K562 (cell line): Measurements from ENCODE around the gene ADAMTS14. TPM values are rescaled to one million over a fixed set of nuclear protein-coding genes. Genes with fewer than 3 reads are reported as not detected.

ENCODE experiments used
- ATAC-seq: fragments of 200-7000 bp; cut with Tn5 transposase; 3 replicates; pipeline ENCODE4 v1.9.1; 2020; ENCODE audit warnings: moderate library complexity
- BruUV-seq: library from RNA; stranded (reverse); fragments of 400-500 nt; replicated peaks from 2 replicates; lab custom pipeline; 2021; lab: Mats Ljungman, UMichigan
- CTCF ChIA-PET: fragments of 300-600 bp; formaldehyde crosslinking; extraction: SDS; loops from one replicate; lab custom pipeline; 2021; ENCODE audit warnings: low intra/inter-chr PET ratio; lab: Yijun Ruan, JAX
- POLR2A ChIA-PET: fragments of 300-600, 350-650 bp; sonication (Branson Sonifier 250); formaldehyde crosslinking; extraction: SDS; loops from one replicate; lab custom pipeline; 2021; ENCODE audit warnings: antibody characterized with exemption, inconsistent platforms; lab: Yijun Ruan, JAX
- DNase-seq, 4 experiments: peaks; one replicate each; pipeline versions ENCODE4 v3.0.0 to v3.0.0-alpha.2; 2011 to 2018; ENCODE audit warnings: low spot score in 3 of 4, mixed read lengths in 3 of 4; ENCODE audit errors: extremely low read depth in 1 of 4
- FAIRE-seq: peaks from 2 replicates; lab custom pipeline; 2011; peaks lifted over from hg19 to GRCh38; lab: Jason Lieb, UNC
- H2AFZ ChIP-seq: 2 replicates; pipeline ENCODE4 v1.6.0; 2011; ENCODE audit warnings: low read depth, low read length, control low read depth, inconsistent platforms
- H3K27ac ChIP-seq: fragments of 200-600 bp; 3 replicates; pipeline ENCODE4 v1.8.0; 2011; ENCODE audit warnings: low read depth, mild to moderate bottlenecking, control low read depth, inconsistent platforms, low read length, moderate library complexity, mixed read lengths; ENCODE audit errors: extremely low read depth
- H3K27me3 ChIP-seq, 2 experiments: fragments of 300-600 bp in 1 of 2; 2 replicates in 1 of 2; 3 replicates in 1 of 2; pipeline versions ENCODE4 v1.6.0 to v1.8.0; 2011; ENCODE audit warnings: inconsistent platforms in 2 of 2, low read length in 2 of 2, mild to moderate bottlenecking in 1 of 2, mixed read lengths in 1 of 2, moderate library complexity in 1 of 2; ENCODE audit not compliant: control insufficient read depth in 2 of 2, insufficient read depth in 2 of 2
- H3K36me3 ChIP-seq: fragments of 300-600 bp; 3 replicates; pipeline ENCODE4 v1.8.0; 2011; ENCODE audit warnings: mild to moderate bottlenecking, low read length, inconsistent platforms; ENCODE audit not compliant: control insufficient read depth, insufficient read depth
- H3K4me1 ChIP-seq, 2 experiments: fragments of 200-600 bp in 1 of 2; replicated peaks in 1 of 2; 2 replicates in 1 of 2; 3 replicates in 1 of 2; pipeline versions ENCODE4 v1.5.1 to v1.8.0; 2011; ENCODE audit warnings: inconsistent platforms in 2 of 2, low read length in 2 of 2, mild to moderate bottlenecking in 1 of 2, mixed read lengths in 1 of 2, moderate library complexity in 1 of 2; ENCODE audit not compliant: control insufficient read depth in 2 of 2, insufficient read depth in 2 of 2
- H3K4me2 ChIP-seq: 2 replicates; pipeline ENCODE4 v1.6.1; 2011; ENCODE audit warnings: low read length, control low read depth, inconsistent platforms, mixed read lengths; ENCODE audit not compliant: insufficient read depth
- H3K4me3 ChIP-seq: fragments of 200-600 bp; sonication (generic), shearing (Covaris generic); 2 replicates; pipeline ENCODE4 v1.5.1; 2016; ENCODE audit warnings: control low read depth, inconsistent platforms
- H3K79me2 ChIP-seq: fragments of 200-600 bp; 3 replicates; pipeline ENCODE4 v1.8.0; 2011; ENCODE audit warnings: low read length, inconsistent platforms; ENCODE audit not compliant: control insufficient read depth, insufficient read depth
- H3K9ac ChIP-seq, 2 experiments: 2 replicates each; pipeline versions ENCODE4 v1.6.0 to v1.6.1; 2011; ENCODE audit warnings: low read depth in 2 of 2, low read length in 2 of 2, control low read depth in 1 of 2, inconsistent platforms in 1 of 2, mild to moderate bottlenecking in 1 of 2, mixed read lengths in 1 of 2; ENCODE audit not compliant: insufficient read depth in 1 of 2
- H3K9me1 ChIP-seq: one replicate; pipeline ENCODE4 v1.6.0; 2011; ENCODE audit warnings: inconsistent platforms, mild to moderate bottlenecking, low read length, moderate library complexity; ENCODE audit not compliant: control insufficient read depth, insufficient read depth
- H3K9me3 ChIP-seq: replicated peaks from 2 replicates; pipeline ENCODE4 v1.5.1; 2011; ENCODE audit warnings: low read depth, low read length, inconsistent platforms; ENCODE audit not compliant: control insufficient read depth, insufficient read depth
- H4K20me1 ChIP-seq: replicated peaks from 2 replicates; pipeline ENCODE4 v1.6.1; 2011; ENCODE audit warnings: low read length, inconsistent platforms, mixed read lengths; ENCODE audit not compliant: control insufficient read depth, insufficient read depth
- BCOR ChIP-seq: fragments of 450-650 bp; IDR thresholded peaks from 2 replicates; pipeline ENCODE4 v1.6.1; 2016
- CCAR2 ChIP-seq: fragments of 200-400 bp; formaldehyde crosslinking; IDR thresholded peaks from 2 replicates; pipeline ENCODE4 v1.6.1; 2017; ENCODE audit warnings: mild to moderate bottlenecking, low read depth, low read length
- E2F3 ChIP-seq: fragments of 250-450 bp; sonication (Bioruptor Pico); IDR thresholded peaks from 2 replicates; pipeline ENCODE4 v1.4.0; 2020; ENCODE audit warnings: mild to moderate bottlenecking
- GATAD2A ChIP-seq: fragments of 450-650 bp; IDR thresholded peaks from 2 replicates; pipeline ENCODE4 v1.6.1; 2017
- HMGN3 ChIP-seq: IDR thresholded peaks from 2 replicates; pipeline ENCODE4 v1.6.1; 2011; ENCODE audit warnings: borderline replicate concordance, low read depth, mild to moderate bottlenecking, mixed read lengths, low read length; ENCODE audit not compliant: insufficient read length; ENCODE audit errors: extremely low read depth
- MIER1 ChIP-seq: fragments of 450-650 bp; IDR thresholded peaks from 2 replicates; pipeline ENCODE4 v1.6.1; 2016; ENCODE audit warnings: antibody characterized with exemption, mild to moderate bottlenecking, low read depth
- TCFL5 ChIP-seq: fragments of 250-450 bp; sonication (Bioruptor Pico); conservative IDR thresholded peaks from 2 replicates; pipeline ENCODE4 v1.6.1; 2021; ENCODE audit warnings: mild to moderate bottlenecking, moderate library complexity, matching md5 sums
- TRIM28 ChIP-seq: fragments of 450-650 bp; IDR thresholded peaks from 2 replicates; pipeline ENCODE4 v1.6.1; 2017
- WGBS: fragments of 100-300 bp; shearing (Covaris generic); methylation state at CpG from one replicate; pipeline ENCODE4 v1.1.6; 2016; ENCODE audit warnings: low coverage, mixed read lengths; ENCODE audit not compliant: insufficient coverage; ENCODE audit errors: missing lambda C conversion rate; 5-methylcytosine and 5-hydroxymethylcytosine counted together
- in situ Hi-C: fragments of 300-500 bp; cut with MboI; formaldehyde crosslinking; loops from 4 replicates; pipeline ENCODE4 v1.15.0; 2018; ENCODE audit warnings: inconsistent platforms, mixed read lengths
- intact Hi-C: fragments of 100-400 bp; cut with micrococcal nuclease; formaldehyde crosslinking; loops from 2 replicates; pipeline ENCODE4 v1.14.2; 2022
- polyA plus RNA-seq, 8 experiments: library from polyadenylated mRNA; depleted of rRNA in 4 of 8; stranded (reverse) in 5 of 8; unstranded in 3 of 8; fragments of >200 nt; fragmentation: Nextera tagmentation in 2 of 8; fragmentation: Illumina TruSeq in 1 of 8; extraction: Ambion mirVana in 2 of 8; extraction: Trizol in 1 of 8; gene quantifications; 2 replicates each; pipeline versions ENCODE4 v1.2.1 to v1.2.3, GENCODE V29; 2011 to 2014; ENCODE audit warnings: inconsistent platforms in 1 of 8, missing spikeins in 1 of 8
- total RNA-seq, 7 experiments: library from RNA; depleted of rRNA in 6 of 7; stranded (reverse); fragments of >200 nt in 6 of 7; fragmentation: Illumina TruSeq in 2 of 7; extraction: Trizol in 2 of 7; gene quantifications; 2 replicates each; pipeline versions ENCODE4 v1.2.1 to v1.2.3, GENCODE V29; 2011 to 2021; ENCODE audit warnings: low replicate concordance in 1 of 7
- TF ChIP-seq, protein P1 (sequence below): fragments of 450-650 bp; formaldehyde crosslinking; IDR thresholded peaks from 2 replicates; pipeline ENCODE4 v1.4.0; 2020; ENCODE audit warnings: mild to moderate bottlenecking, moderate library complexity
- TF ChIP-seq, protein P2 (sequence below): fragments of 250-450 bp; sonication (Bioruptor Pico); IDR thresholded peaks from 2 replicates; pipeline ENCODE4 v1.8.0; 2021; ENCODE audit warnings: moderate library complexity, mild to moderate bottlenecking, inconsistent platforms
- TF ChIP-seq, protein P3 (sequence below): fragments of 250-450 bp; sonication (Bioruptor Pico); IDR thresholded peaks from 2 replicates; pipeline ENCODE4 v1.8.0; 2022; ENCODE audit warnings: moderate library complexity, mild to moderate bottlenecking, inconsistent platforms
- TF ChIP-seq, protein P4 (sequence below): fragments of 200-800 bp; sonication (Bioruptor generic); IDR thresholded peaks from 2 replicates; pipeline ENCODE4 v1.6.1; 2016; ENCODE audit warnings: missing genetic modification characterization, missing compliant biosample characterization
- TF ChIP-seq, protein P5 (sequence below): fragments of 250-450 bp; sonication (Bioruptor Pico); IDR thresholded peaks from 2 replicates; pipeline ENCODE4 v1.5.0; 2020; ENCODE audit warnings: mild to moderate bottlenecking

ADAMTS14 gene
- total and polyA plus RNA-seq, 9 of the 15 experiments (the other 6 are each of a cell fraction or from before 2014, with no cell fraction given), result 0.04 to 37.4 (median 15.9) TPM

DNA sequence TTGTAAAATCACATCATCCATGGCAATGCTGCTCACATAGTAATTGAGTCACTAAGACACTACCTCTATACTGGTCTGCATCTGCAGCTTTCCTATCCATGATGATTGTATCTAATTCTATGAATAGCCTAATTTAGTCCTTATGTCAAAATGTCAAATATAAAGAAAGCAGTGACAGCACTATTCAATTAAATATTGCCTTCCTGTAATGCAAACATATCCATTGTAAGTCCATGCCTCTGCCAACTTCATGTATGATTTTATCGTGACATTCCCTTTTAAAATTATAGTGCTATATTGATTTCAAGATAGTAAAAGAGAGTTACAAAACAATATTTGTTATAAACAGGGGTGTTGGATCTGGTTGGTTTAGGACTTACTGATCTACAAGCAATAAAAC, 138.7 kb downstream of the ADAMTS14 start:
- POLR2A ChIA-PET, result interaction anchor here (0.9 to 1.7 kb wide), 2 partner anchors 11 to 13 kb away, joined by 3 to 5 read pairs; no protein-coding TSS in a partner anchor
- no peaks in the 10 kb centered on the region for H4K20me1 ChIP-seq
- peaks cover 11 to 13% of the 10 kb centered on the region in 2 experiments; a peak in 3 of 5 replicates for H3K4me1 ChIP-seq
- H2AFZ ChIP-seq, result no peak overlapping the region
- no peak for ATAC-seq
- intact Hi-C loops, result no loop called here
- peaks cover 0 to 3% of the 10 kb centered on the region in 2 experiments; a peak in 2 of 5 replicates for H3K27me3 ChIP-seq
- no peak overlapping the region for H3K9ac ChIP-seq
- FAIRE-seq, result no peak
- H3K36me3 ChIP-seq, result no peaks in the 10 kb centered on the region
- in situ Hi-C loops, result loop anchor here (10.0 kb wide), 1 partner anchor 74 kb away; the partner anchor contains the start of gene PCBD1
- 0% methylated on average over 1 of the region's 1 CpG for WGBS
- H3K9me1 ChIP-seq, result no peaks in the 10 kb centered on the region
- no TSS peak for BruUV-seq
- no peak for DNase-seq
- H3K9me3 ChIP-seq, result no peaks in the 10 kb centered on the region
- no peaks in the 10 kb centered on the region for H3K79me2 ChIP-seq
- H3K4me2 ChIP-seq, result no peak overlapping the region
- CTCF ChIA-PET, result no interaction called here
- H3K4me3 ChIP-seq, result no peak overlapping the region
- TF ChIP-seq CCAR2 (no peak), HMGN3 (no peak), GATAD2A (no peak), TRIM28 (no peak), BCOR (no peak), MIER1 (no peak), E2F3 (CRISPR knock-in tag) (no peak), TCFL5 (CRISPR knock-in tag) (no peak)
- TF ChIP-seq, protein P1, sequence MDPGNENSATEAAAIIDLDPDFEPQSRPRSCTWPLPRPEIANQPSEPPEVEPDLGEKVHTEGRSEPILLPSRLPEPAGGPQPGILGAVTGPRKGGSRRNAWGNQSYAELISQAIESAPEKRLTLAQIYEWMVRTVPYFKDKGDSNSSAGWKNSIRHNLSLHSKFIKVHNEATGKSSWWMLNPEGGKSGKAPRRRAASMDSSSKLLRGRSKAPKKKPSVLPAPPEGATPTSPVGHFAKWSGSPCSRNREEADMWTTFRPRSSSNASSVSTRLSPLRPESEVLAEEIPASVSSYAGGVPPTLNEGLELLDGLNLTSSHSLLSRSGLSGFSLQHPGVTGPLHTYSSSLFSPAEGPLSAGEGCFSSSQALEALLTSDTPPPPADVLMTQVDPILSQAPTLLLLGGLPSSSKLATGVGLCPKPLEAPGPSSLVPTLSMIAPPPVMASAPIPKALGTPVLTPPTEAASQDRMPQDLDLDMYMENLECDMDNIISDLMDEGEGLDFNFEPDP (CRISPR knock-in tag), result no peak
- TF ChIP-seq, protein P2, sequence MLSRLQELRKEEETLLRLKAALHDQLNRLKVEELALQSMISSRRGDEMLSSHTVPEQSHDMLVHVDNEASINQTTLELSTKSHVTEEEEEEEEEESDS (CRISPR knock-in tag), result no peak
- TF ChIP-seq, protein P3, sequence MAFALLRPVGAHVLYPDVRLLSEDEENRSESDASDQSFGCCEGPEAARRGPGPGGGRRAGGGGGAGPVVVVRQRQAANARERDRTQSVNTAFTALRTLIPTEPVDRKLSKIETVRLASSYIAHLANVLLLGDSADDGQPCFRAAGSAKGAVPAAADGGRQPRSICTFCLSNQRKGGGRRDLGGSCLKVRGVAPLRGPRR (CRISPR knock-in tag), result no peak
- TF ChIP-seq, protein P4, sequence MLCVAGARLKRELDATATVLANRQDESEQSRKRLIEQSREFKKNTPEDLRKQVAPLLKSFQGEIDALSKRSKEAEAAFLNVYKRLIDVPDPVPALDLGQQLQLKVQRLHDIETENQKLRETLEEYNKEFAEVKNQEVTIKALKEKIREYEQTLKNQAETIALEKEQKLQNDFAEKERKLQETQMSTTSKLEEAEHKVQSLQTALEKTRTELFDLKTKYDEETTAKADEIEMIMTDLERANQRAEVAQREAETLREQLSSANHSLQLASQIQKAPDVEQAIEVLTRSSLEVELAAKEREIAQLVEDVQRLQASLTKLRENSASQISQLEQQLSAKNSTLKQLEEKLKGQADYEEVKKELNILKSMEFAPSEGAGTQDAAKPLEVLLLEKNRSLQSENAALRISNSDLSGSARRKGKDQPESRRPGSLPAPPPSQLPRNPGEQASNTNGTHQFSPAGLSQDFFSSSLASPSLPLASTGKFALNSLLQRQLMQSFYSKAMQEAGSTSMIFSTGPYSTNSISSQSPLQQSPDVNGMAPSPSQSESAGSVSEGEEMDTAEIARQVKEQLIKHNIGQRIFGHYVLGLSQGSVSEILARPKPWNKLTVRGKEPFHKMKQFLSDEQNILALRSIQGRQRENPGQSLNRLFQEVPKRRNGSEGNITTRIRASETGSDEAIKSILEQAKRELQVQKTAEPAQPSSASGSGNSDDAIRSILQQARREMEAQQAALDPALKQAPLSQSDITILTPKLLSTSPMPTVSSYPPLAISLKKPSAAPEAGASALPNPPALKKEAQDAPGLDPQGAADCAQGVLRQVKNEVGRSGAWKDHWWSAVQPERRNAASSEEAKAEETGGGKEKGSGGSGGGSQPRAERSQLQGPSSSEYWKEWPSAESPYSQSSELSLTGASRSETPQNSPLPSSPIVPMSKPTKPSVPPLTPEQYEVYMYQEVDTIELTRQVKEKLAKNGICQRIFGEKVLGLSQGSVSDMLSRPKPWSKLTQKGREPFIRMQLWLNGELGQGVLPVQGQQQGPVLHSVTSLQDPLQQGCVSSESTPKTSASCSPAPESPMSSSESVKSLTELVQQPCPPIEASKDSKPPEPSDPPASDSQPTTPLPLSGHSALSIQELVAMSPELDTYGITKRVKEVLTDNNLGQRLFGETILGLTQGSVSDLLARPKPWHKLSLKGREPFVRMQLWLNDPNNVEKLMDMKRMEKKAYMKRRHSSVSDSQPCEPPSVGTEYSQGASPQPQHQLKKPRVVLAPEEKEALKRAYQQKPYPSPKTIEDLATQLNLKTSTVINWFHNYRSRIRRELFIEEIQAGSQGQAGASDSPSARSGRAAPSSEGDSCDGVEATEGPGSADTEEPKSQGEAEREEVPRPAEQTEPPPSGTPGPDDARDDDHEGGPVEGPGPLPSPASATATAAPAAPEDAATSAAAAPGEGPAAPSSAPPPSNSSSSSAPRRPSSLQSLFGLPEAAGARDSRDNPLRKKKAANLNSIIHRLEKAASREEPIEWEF, result no peak
- TF ChIP-seq, protein P5, sequence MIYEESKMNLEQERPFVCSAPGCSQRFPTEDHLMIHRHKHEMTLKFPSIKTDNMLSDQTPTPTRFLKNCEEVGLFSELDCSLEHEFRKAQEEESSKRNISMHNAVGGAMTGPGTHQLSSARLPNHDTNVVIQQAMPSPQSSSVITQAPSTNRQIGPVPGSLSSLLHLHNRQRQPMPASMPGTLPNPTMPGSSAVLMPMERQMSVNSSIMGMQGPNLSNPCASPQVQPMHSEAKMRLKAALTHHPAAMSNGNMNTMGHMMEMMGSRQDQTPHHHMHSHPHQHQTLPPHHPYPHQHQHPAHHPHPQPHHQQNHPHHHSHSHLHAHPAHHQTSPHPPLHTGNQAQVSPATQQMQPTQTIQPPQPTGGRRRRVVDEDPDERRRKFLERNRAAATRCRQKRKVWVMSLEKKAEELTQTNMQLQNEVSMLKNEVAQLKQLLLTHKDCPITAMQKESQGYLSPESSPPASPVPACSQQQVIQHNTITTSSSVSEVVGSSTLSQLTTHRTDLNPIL (CRISPR knock-in tag), result no peak
- TF ChIP-seq, all 486 proteins: peak for 0
- no peak overlapping the region for H3K27ac ChIP-seq
